ENCODE measurements around the gene LMO1. TPM values are rescaled to one million over a fixed set of nuclear protein-coding genes. Genes with fewer than 3 reads are reported as not detected.

The LMO1 gene
- total and polyA plus RNA-seq, 10 of the 15 experiments (the other 5 are each of a cell fraction or from before 2014, with no cell fraction given) = not detected

- ChIA-PET CTCF (interaction anchor here (0.6 to 1.5 kb wide), 2 partner anchors 43 to 296 kb away, joined by 3 to 4 read pairs; no protein-coding TSS in a partner anchor), POLR2A (no interaction called here), SMC1A (ENCODE audit: uncharacterized antibody, unreplicated experiment) (no interaction called here), RAD21 (ENCODE audit: unreplicated experiment) (no interaction called here)
- H3K9ac ChIP-seq (ENCODE audit: control insufficient read depth, insufficient read depth, low read length) = no peak overlapping the region
- in situ Hi-C loops (cut with MboI) = no loop called here
- no peak for DNase-seq (ENCODE audit: low read depth, low spot score)
- H4K20me1 ChIP-seq (ENCODE audit: control insufficient read depth, insufficient read depth) = no peaks in the 10 kb centered on the region
- no peaks in the 10 kb centered on the region for H3K4me1 ChIP-seq (ENCODE audit: control insufficient read depth, insufficient read depth, low read length)
- BruUV-seq (replicated peaks) = no TSS peak
- H3K4me3 ChIP-seq = no peak overlapping the region
- no peak for TF ChIP-seq POLR2A (IDR thresholded peaks at IDR 0.05; ENCODE audit: low read depth, low read length)
- TF ChIP-seq PAX5 (IDR thresholded peaks at IDR 0.05; ENCODE audit: borderline replicate concordance, low read depth, low read length) = no peak
- no peak for TF ChIP-seq NR2F1 (conservative IDR thresholded peaks at IDR 0.05)
- TF ChIP-seq CBFB (IDR thresholded peaks at IDR 0.05; ENCODE audit: low read depth) = no peak
- TF ChIP-seq ATF7 (IDR thresholded peaks at IDR 0.05; ENCODE audit: low read depth) = no peak
- TF ChIP-seq RCOR1 (conservative IDR thresholded peaks at IDR 0.05; ENCODE audit: low read depth, low read length) = no peak
- no peak for TF ChIP-seq SIX5 (IDR thresholded peaks at IDR 0.05; ENCODE audit: low read depth, low read length, severe bottlenecking)
- no peak for TF ChIP-seq STAT1 (conservative IDR thresholded peaks at IDR 0.05)
- TF ChIP-seq ESRRA (IDR thresholded peaks at IDR 0.05; ENCODE audit: low read length) = no peak
- no peak for TF ChIP-seq EED (IDR thresholded peaks at IDR 0.05; ENCODE audit: low read depth)
- TF ChIP-seq, protein P1, sequence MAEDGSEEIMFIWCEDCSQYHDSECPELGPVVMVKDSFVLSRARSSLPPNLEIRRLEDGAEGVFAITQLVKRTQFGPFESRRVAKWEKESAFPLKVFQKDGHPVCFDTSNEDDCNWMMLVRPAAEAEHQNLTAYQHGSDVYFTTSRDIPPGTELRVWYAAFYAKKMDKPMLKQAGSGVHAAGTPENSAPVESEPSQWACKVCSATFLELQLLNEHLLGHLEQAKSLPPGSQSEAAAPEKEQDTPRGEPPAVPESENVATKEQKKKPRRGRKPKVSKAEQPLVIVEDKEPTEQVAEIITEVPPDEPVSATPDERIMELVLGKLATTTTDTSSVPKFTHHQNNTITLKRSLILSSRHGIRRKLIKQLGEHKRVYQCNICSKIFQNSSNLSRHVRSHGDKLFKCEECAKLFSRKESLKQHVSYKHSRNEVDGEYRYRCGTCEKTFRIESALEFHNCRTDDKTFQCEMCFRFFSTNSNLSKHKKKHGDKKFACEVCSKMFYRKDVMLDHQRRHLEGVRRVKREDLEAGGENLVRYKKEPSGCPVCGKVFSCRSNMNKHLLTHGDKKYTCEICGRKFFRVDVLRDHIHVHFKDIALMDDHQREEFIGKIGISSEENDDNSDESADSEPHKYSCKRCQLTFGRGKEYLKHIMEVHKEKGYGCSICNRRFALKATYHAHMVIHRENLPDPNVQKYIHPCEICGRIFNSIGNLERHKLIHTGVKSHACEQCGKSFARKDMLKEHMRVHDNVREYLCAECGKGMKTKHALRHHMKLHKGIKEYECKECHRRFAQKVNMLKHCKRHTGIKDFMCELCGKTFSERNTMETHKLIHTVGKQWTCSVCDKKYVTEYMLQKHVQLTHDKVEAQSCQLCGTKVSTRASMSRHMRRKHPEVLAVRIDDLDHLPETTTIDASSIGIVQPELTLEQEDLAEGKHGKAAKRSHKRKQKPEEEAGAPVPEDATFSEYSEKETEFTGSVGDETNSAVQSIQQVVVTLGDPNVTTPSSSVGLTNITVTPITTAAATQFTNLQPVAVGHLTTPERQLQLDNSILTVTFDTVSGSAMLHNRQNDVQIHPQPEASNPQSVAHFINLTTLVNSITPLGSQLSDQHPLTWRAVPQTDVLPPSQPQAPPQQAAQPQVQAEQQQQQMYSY (CRISPR knock-in tag; IDR thresholded peaks at IDR 0.05) = no peak
- no peak for TF ChIP-seq EZH2 (IDR thresholded peaks at IDR 0.05; ENCODE audit: borderline replicate concordance, control insufficient read depth, low read depth, low read length)
- TF ChIP-seq HDAC2 (IDR thresholded peaks at IDR 0.05) = no peak
- TF ChIP-seq BACH1 (IDR thresholded peaks at IDR 0.05; ENCODE audit: borderline replicate concordance) = no peak
- TF ChIP-seq SUPT20H (IDR thresholded peaks at IDR 0.05; ENCODE audit: borderline replicate concordance, control insufficient read depth, low read depth, low read length) = no peak
- TF ChIP-seq, protein P2, sequence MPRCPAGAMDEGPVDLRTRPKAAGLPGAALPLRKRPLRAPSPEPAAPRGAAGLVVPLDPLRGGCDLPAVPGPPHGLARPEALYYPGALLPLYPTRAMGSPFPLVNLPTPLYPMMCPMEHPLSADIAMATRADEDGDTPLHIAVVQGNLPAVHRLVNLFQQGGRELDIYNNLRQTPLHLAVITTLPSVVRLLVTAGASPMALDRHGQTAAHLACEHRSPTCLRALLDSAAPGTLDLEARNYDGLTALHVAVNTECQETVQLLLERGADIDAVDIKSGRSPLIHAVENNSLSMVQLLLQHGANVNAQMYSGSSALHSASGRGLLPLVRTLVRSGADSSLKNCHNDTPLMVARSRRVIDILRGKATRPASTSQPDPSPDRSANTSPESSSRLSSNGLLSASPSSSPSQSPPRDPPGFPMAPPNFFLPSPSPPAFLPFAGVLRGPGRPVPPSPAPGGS (IDR thresholded peaks at IDR 0.05; ENCODE audit: borderline replicate concordance, insufficient read depth, low read depth, low read length, poor library complexity, severe bottlenecking) = no peak
- no peak for TF ChIP-seq PAX8 (IDR thresholded peaks at IDR 0.05)
- no peak for TF ChIP-seq EGR1 (IDR thresholded peaks at IDR 0.05; ENCODE audit: borderline replicate concordance in 1 of 2, low read depth in 2 of 2, low read length in 2 of 2)
- TF ChIP-seq JUND (IDR thresholded peaks at IDR 0.05; ENCODE audit: low read depth, low read length) = no peak
- no peak for FAIRE-seq
- peaks cover 8 to 17% of the 10 kb centered on the region in 2 experiments for H3K27me3 ChIP-seq (replicated peaks in 1 of 2; ENCODE audit: control insufficient read depth in 2 of 2, insufficient read depth in 2 of 2, low read length in 1 of 2)
- H3K27ac ChIP-seq (ENCODE audit: control insufficient read depth, insufficient read depth) = no peak overlapping the region
- intact Hi-C loops (cut with micrococcal nuclease; ENCODE audit: unreplicated experiment) = no loop called here
- WGBS (ENCODE audit: insufficient coverage, insufficient replicate concordance, low lambda C conversion rate, missing lambda C conversion rate) = 86% methylated on average over 5 of the region's 5 CpGs
- ATAC-seq = no peak
- no peak overlapping the region for H3K4me2 ChIP-seq (ENCODE audit: control insufficient read depth, insufficient read depth)
- no peaks in the 10 kb centered on the region for H3K36me3 ChIP-seq (ENCODE audit: control insufficient read depth in 2 of 2, insufficient read depth in 2 of 2, low read length in 1 of 2)
- H3K9me3 ChIP-seq (replicated peaks; ENCODE audit: control insufficient read depth, insufficient read depth, low read length) = no peaks in the 10 kb centered on the region
- H3K79me2 ChIP-seq (ENCODE audit: control insufficient read depth, insufficient read depth, low read length) = no peaks in the 10 kb centered on the region
- H2AFZ ChIP-seq (ENCODE audit: control insufficient read depth, low read depth, low read length) = no peak overlapping the region
Observed at GRCh38 chr11:8271106-8271886, 7.6 kb upstream of the LMO1 start.

Measured in GM12878 (cell line).